HL-60 (cell line): ENCODE data around the gene ADH4.

Experiments used
- GABPA ChIP-seq: IDR thresholded peaks from 2 replicates; pipeline ENCODE4 v1.6.1; 2012; ENCODE audit warnings: low read depth
- POLR2AphosphoS5 ChIP-seq: IDR thresholded peaks from 2 replicates; pipeline ENCODE4 v1.6.1; 2012; ENCODE audit warnings: low read depth
- SPI1 ChIP-seq: IDR thresholded peaks from 2 replicates; pipeline ENCODE4 v1.6.1; 2012; ENCODE audit warnings: low read depth, mild to moderate bottlenecking, borderline replicate concordance
- TF ChIP-seq, protein P1 (sequence below): IDR thresholded peaks from one replicate; pipeline ENCODE4 v1.5.1; 2011; ENCODE audit warnings: low read length, control low read depth, inconsistent platforms; ENCODE audit not compliant: insufficient read depth

DNA sequence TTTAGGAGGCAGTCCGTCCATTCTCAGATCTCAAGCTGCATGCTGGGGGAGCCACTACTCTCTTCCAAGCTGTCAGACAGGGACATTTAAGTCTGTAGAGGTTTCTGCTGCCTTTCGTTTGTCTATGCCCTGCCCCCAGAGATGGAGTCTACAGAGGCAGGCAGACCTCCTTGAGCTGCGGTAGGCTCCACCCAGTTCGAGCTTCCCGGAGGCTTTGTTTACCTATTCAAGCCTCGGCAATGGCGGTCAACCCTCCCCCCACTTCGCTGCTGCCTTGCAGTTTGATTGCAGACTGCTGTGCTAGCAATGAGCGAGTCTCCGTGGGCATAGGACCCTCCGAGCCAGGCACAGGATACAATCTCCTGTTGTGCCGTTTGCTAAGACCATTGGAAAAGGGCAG lies 44.8 kb downstream of the ADH4 start:
- TF ChIP-seq POLR2AphosphoS5, result no peak
- TF ChIP-seq, protein P1, sequence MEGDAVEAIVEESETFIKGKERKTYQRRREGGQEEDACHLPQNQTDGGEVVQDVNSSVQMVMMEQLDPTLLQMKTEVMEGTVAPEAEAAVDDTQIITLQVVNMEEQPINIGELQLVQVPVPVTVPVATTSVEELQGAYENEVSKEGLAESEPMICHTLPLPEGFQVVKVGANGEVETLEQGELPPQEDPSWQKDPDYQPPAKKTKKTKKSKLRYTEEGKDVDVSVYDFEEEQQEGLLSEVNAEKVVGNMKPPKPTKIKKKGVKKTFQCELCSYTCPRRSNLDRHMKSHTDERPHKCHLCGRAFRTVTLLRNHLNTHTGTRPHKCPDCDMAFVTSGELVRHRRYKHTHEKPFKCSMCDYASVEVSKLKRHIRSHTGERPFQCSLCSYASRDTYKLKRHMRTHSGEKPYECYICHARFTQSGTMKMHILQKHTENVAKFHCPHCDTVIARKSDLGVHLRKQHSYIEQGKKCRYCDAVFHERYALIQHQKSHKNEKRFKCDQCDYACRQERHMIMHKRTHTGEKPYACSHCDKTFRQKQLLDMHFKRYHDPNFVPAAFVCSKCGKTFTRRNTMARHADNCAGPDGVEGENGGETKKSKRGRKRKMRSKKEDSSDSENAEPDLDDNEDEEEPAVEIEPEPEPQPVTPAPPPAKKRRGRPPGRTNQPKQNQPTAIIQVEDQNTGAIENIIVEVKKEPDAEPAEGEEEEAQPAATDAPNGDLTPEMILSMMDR, result no peak
- no peak for TF ChIP-seq GABPA
- TF ChIP-seq SPI1, result no peak
